Adrenal gland (tissue), 12 donors: ENCODE data around the gene SV2C. TPM values are rescaled to one million over a fixed set of nuclear protein-coding genes. Genes with fewer than 3 reads are reported as not detected.
A peak's percentile ranks its signal among the peaks of the same experiment; 100 is the strongest.

Source experiments
- DNase-seq, 7 donors: peaks; one replicate each; pipeline ENCODE4 v3.0.0-alpha.2; 2019 to 2020
- H3K27ac ChIP-seq, 5 donors: fragments of 200-600 bp; sonication (generic) in 4 of 5; 1 replicate in 3 of 5; 2 replicates in 2 of 5; pipeline versions ENCODE4 v1.5.1 to v1.8.0; 2016 to 2020; ENCODE audit warnings: mild to moderate bottlenecking in 1 of 5
- H3K27me3 ChIP-seq: fragments of 200-600 bp; 2 replicates; pipeline ENCODE4 v1.8.0; 2021
- H3K36me3 ChIP-seq, 2 donors: fragments of 200-600 bp; replicated peaks in 1 of 2; 1 replicate in 1 of 2; 2 replicates in 1 of 2; pipeline versions ENCODE4 v1.5.1 to v1.8.0; 2018 to 2022
- H3K4me1 ChIP-seq, 2 donors: fragments of 200-600 bp; replicated peaks in 1 of 2; 1 replicate in 1 of 2; 2 replicates in 1 of 2; pipeline versions ENCODE4 v1.5.1 to v1.8.0; 2018 to 2021
- H3K4me3 ChIP-seq, 4 donors: fragments of 200-600 bp; sonication (generic) in 3 of 4; one replicate each; pipeline ENCODE4 v1.5.1; 2016 to 2018
- H3K9me3 ChIP-seq, 3 donors: fragments of 200-600 bp; sonication (generic) in 1 of 3; replicated peaks in 1 of 3; 1 replicate in 2 of 3; 2 replicates in 1 of 3; pipeline versions ENCODE4 v1.5.1 to v1.8.0; 2016 to 2021
- CTCF ChIP-seq, 6 experiments: fragments of 450-650 bp in 4 of 6; fragments of 200-600 bp in 2 of 6; sonication (generic) in 1 of 6; IDR thresholded peaks; 1 replicate in 5 of 6; 2 replicates in 1 of 6; pipeline versions ENCODE4 v1.5.1 to v1.8.0; 2016 to 2021; ENCODE audit warnings: antibody characterized with exemption in 6 of 6, mild to moderate bottlenecking in 2 of 6, moderate library complexity in 1 of 6
- POLR2A ChIP-seq, 2 donors: fragments of 450-650 bp; IDR thresholded peaks; one replicate each; pipeline ENCODE4 v1.6.1; 2017; ENCODE audit warnings: antibody characterized with exemption in 2 of 2, mild to moderate bottlenecking in 2 of 2, moderate library complexity in 1 of 2
- WGBS, 4 donors: extraction: QIAGEN DNeasy Blood & Tissue Kit in 2 of 4; methylation state at CpG; one replicate each; pipeline versions ENCODE4 v1.1.5 to v1.1.7; 2013 to 2017; 5-methylcytosine and 5-hydroxymethylcytosine counted together
- intact Hi-C, 2 donors: fragments of 100-400 bp; cut with DNase I; formaldehyde crosslinking; loops; one replicate each; pipeline versions ENCODE4 v1.14.1 to v1.15.0; 2022 to 2023
- polyA plus RNA-seq, 3 donors: library from polyadenylated mRNA; stranded (reverse); fragments of 200-250 nt in 2 of 3; fragments of 350-450 nt in 1 of 3; fragmentation: Illumina TruSeq in 1 of 3; extraction: RNeasy Lipid Tissue Mini Kit (QIAGEN cat#74804) in 1 of 3; gene quantifications; one replicate each; pipeline ENCODE4 v1.2.3, GENCODE V29; 2013 to 2014
- total RNA-seq, 9 donors: library from RNA; depleted of rRNA in 4 of 9; stranded (reverse); fragments of >200 nt in 4 of 9; fragments of 120-200 nt in 1 of 9; fragmentation: NEBNext Ultra II Directional in 1 of 9; extraction: Animal tissue kit (Norgen Biotek cat#: 25700) in 1 of 9; gene quantifications; one replicate each; pipeline versions ENCODE4 v1.1.0 to v1.2.4, GENCODE V29; 2013 to 2023
- donor health status: healthy with polysubstance abuse.
- donor health status: Bipolar disorder and iron deficiency.
- donor health status: DM: yes; HTN: yes; CAD: no.
- donor health status: DM: no; HTN: no; CAD: no.
- donor health status: DM: no; HTN: no; CAD: no.
- donor health status: DM: yes; HTN: yes; CAD: no.

SV2C gene
- total and polyA plus RNA-seq, 12 donors, result under 0.01 to 0.96 (median 0.19) TPM; not detected in 1

GRCh38 chr5:76251656-76252055 is 168.5 kb downstream of the SV2C start:
- no peak overlapping the region for H3K27ac ChIP-seq
- 73 to 90% (median 89%) methylated on average over 2 of the region's 2 CpGs for WGBS, 4 donors
- intact Hi-C loops, result no loop called here

GRCh38 chr5:76252437-76252836 is 169.3 kb downstream of the SV2C start:
- no peaks in the 10 kb centered on the region for H3K9me3 ChIP-seq
- 66 to 82% (median 75%) methylated on average over 2 of the region's 2 CpGs for WGBS, 4 donors
- no peak overlapping the region for H3K4me3 ChIP-seq
- no peaks in the 10 kb centered on the region for H3K27me3 ChIP-seq
- intact Hi-C loops, result no loop called here
- DNase-seq, result no peak
- no peak overlapping the region for H3K27ac ChIP-seq
- no peaks in the 10 kb centered on the region for H3K36me3 ChIP-seq
- TF ChIP-seq POLR2A (IDR thresholded peaks at IDR 0.05), result no peak
- TF ChIP-seq CTCF (IDR thresholded peaks at IDR 0.05), result no peak
- H3K4me1 ChIP-seq, result no peaks in the 10 kb centered on the region

More at GRCh38 chr5:76251656-76252055, 168.5 kb downstream of the SV2C start:
- DNase-seq, result no peak
- no peaks in the 10 kb centered on the region for H3K36me3 ChIP-seq
- H3K4me3 ChIP-seq, result no peak overlapping the region
- H3K9me3 ChIP-seq, result no peaks in the 10 kb centered on the region
- H3K4me1 ChIP-seq, result no peaks in the 10 kb centered on the region
- H3K27me3 ChIP-seq, result no peaks in the 10 kb centered on the region
- TF ChIP-seq CTCF (IDR thresholded peaks at IDR 0.05) (no peak), POLR2A (IDR thresholded peaks at IDR 0.05) (no peak)

- intact Hi-C loops, result loop anchor here in 1 of 2 donors (5.0 kb wide), 1 partner anchor 519 kb away; no protein-coding TSS in a partner anchor
- Histone ChIP-seq H3K36me3 (no peaks in the 10 kb centered on the region), H3K27ac (no peak overlapping the region), H3K4me3 (no peak overlapping the region), H3K9me3 (no peaks in the 10 kb centered on the region), H3K4me1 (no peaks in the 10 kb centered on the region), H3K27me3 (no peaks in the 10 kb centered on the region)
- TF ChIP-seq CTCF (IDR thresholded peaks at IDR 0.05) (peak; percentile 20 to 73 (median 66)), POLR2A (IDR thresholded peaks at IDR 0.05) (no peak)
- DNase-seq, result peak; percentile 65 to 89 (median 70)
- 16 to 18% (median 17%) methylated on average over 8 of the region's 8 CpGs for WGBS, 4 donors
These were observed 173.1 kb downstream of the SV2C start for GRCh38 chr5:76256116-76256889.

GRCh38 chr5:76257225-76257833 is 174.1 kb downstream of the SV2C start:
- no peak for DNase-seq
- H3K4me1 ChIP-seq, result no peaks in the 10 kb centered on the region
- H3K27ac ChIP-seq, result no peak overlapping the region
- TF ChIP-seq POLR2A (IDR thresholded peaks at IDR 0.05) (no peak), CTCF (IDR thresholded peaks at IDR 0.05) (no peak)
- no peaks in the 10 kb centered on the region for H3K9me3 ChIP-seq
- no peak overlapping the region for H3K4me3 ChIP-seq
- H3K27me3 ChIP-seq, result no peaks in the 10 kb centered on the region
- no peaks in the 10 kb centered on the region for H3K36me3 ChIP-seq
- 73 to 78% (median 75%) methylated on average over 6 of the region's 6 CpGs for WGBS, 4 donors
- intact Hi-C loops, result loop anchor here in 1 of 2 donors (5.0 kb wide), 1 partner anchor 520 kb away; no protein-coding TSS in a partner anchor
